H9 (cell line): Measurements from ENCODE around the gene FARP2. TPM values are rescaled to one million over a fixed set of nuclear protein-coding genes. Genes with fewer than 3 reads are reported as not detected.

Experiments used
- DNase-seq: peaks from one replicate; pipeline ENCODE4 v3.0.0-alpha.2; 2017
- H2AFZ ChIP-seq: one replicate; pipeline ENCODE4 v1.6.1; 2013; ENCODE audit warnings: mild to moderate bottlenecking, low read length, control low read depth, moderate library complexity
- H2AK5ac ChIP-seq: 2 replicates; pipeline ENCODE4 v1.6.1; 2013; ENCODE audit warnings: low read length, control low read depth, mixed read lengths; ENCODE audit not compliant: insufficient read length
- H2BK120ac ChIP-seq: one replicate; pipeline ENCODE4 v1.6.1; 2013; ENCODE audit warnings: low read depth, mild to moderate bottlenecking, low read length, control low read depth, inconsistent platforms; ENCODE audit not compliant: poor library complexity, severe bottlenecking
- H2BK12ac ChIP-seq: 2 replicates; pipeline ENCODE4 v1.6.1; 2013; ENCODE audit warnings: low read length, control low read depth, mixed read lengths, low read depth; ENCODE audit not compliant: insufficient read length
- H2BK15ac ChIP-seq: 2 replicates; pipeline ENCODE4 v1.6.1; 2013; ENCODE audit warnings: low read depth, low read length, control low read depth
- H2BK20ac ChIP-seq: one replicate; pipeline ENCODE4 v1.6.1; 2013; ENCODE audit warnings: low read depth, mild to moderate bottlenecking, low read length, control low read depth, inconsistent platforms; ENCODE audit not compliant: poor library complexity, severe bottlenecking
- H2BK5ac ChIP-seq: 2 replicates; pipeline ENCODE4 v1.6.1; 2013; ENCODE audit warnings: low read length, control low read depth, mixed read lengths; ENCODE audit not compliant: insufficient read length
- H3K14ac ChIP-seq: 2 replicates; pipeline ENCODE4 v1.6.1; 2013; ENCODE audit warnings: low read length, control low read depth; ENCODE audit not compliant: insufficient read depth
- H3K18ac ChIP-seq: 2 replicates; pipeline ENCODE4 v1.6.1; 2013; ENCODE audit warnings: low read depth, mild to moderate bottlenecking, mixed read lengths, low read length, control low read depth; ENCODE audit not compliant: insufficient read length
- H3K23ac ChIP-seq: 2 replicates; pipeline ENCODE4 v1.6.1; 2013; ENCODE audit warnings: low read length, control low read depth, mixed read lengths, low read depth; ENCODE audit not compliant: insufficient read length
- H3K23me2 ChIP-seq: 2 replicates; pipeline ENCODE4 v1.6.1; 2013; ENCODE audit warnings: low read depth, mild to moderate bottlenecking, mixed read lengths, low read length, control low read depth; ENCODE audit not compliant: insufficient read length, poor library complexity, severe bottlenecking
- H3K27ac ChIP-seq: 2 replicates; pipeline ENCODE4 v1.5.1; 2013; ENCODE audit warnings: low read length, control low read depth, mixed read lengths, low read depth; ENCODE audit not compliant: insufficient read length
- H3K27me3 ChIP-seq: 2 replicates; pipeline ENCODE4 v1.6.1; 2013; ENCODE audit warnings: low read length, control low read depth, inconsistent platforms; ENCODE audit not compliant: insufficient read depth
- H3K4ac ChIP-seq: 2 replicates; pipeline ENCODE4 v1.6.1; 2013; ENCODE audit warnings: low read depth, mild to moderate bottlenecking, control low read depth, inconsistent platforms, low read length, moderate library complexity
- H3K4me1 ChIP-seq: 2 replicates; pipeline ENCODE4 v1.6.1; 2013; ENCODE audit warnings: low read length, control low read depth, inconsistent platforms; ENCODE audit not compliant: insufficient read depth
- H3K4me2 ChIP-seq: 2 replicates; pipeline ENCODE4 v1.6.1; 2013; ENCODE audit warnings: low read length, control low read depth, mixed read lengths; ENCODE audit not compliant: insufficient read length, insufficient read depth
- H3K56ac ChIP-seq: 2 replicates; pipeline ENCODE4 v1.6.1; 2013; ENCODE audit warnings: low read depth, mild to moderate bottlenecking, mixed read lengths, low read length, control low read depth; ENCODE audit not compliant: insufficient read length
- H3K79me1 ChIP-seq: 2 replicates; pipeline ENCODE4 v1.6.1; 2013; ENCODE audit warnings: low read depth, mild to moderate bottlenecking, moderate library complexity, low read length, control low read depth, inconsistent platforms; ENCODE audit not compliant: insufficient read depth, poor library complexity, severe bottlenecking
- H3K79me2 ChIP-seq: 2 replicates; pipeline ENCODE4 v1.6.1; 2013; ENCODE audit warnings: low read length, control low read depth, inconsistent platforms; ENCODE audit not compliant: insufficient read depth
- H3K9ac ChIP-seq: 2 replicates; pipeline ENCODE4 v1.6.1; 2013; ENCODE audit warnings: low read length, control low read depth, mixed read lengths; ENCODE audit not compliant: insufficient read length; ENCODE audit errors: extremely low read depth
- H3K9me3 ChIP-seq: one replicate; pipeline ENCODE4 v1.6.1; 2013; ENCODE audit warnings: low read depth, low read length, inconsistent platforms; ENCODE audit not compliant: control insufficient read depth
- H3T11ph ChIP-seq: one replicate; pipeline ENCODE4 v1.6.1; 2013; ENCODE audit warnings: mild to moderate bottlenecking, low read length, control low read depth, inconsistent platforms
- H4K20me1 ChIP-seq: one replicate; pipeline ENCODE4 v1.6.1; 2013; ENCODE audit not compliant: control insufficient read depth, insufficient read length, insufficient read depth
- H4K5ac ChIP-seq: 2 replicates; pipeline ENCODE4 v1.6.1; 2013; ENCODE audit warnings: low read depth, mild to moderate bottlenecking, mixed read lengths, low read length, control low read depth; ENCODE audit not compliant: insufficient read length
- H4K8ac ChIP-seq: replicated peaks from 2 replicates; pipeline ENCODE4 v1.6.1; 2013; ENCODE audit warnings: low read length, control low read depth, mixed read lengths, low read depth; ENCODE audit not compliant: insufficient read length
- H4K91ac ChIP-seq: 2 replicates; pipeline ENCODE4 v1.6.1; 2013; ENCODE audit warnings: low read depth, mild to moderate bottlenecking, moderate library complexity, mixed read lengths, low read length, control low read depth; ENCODE audit not compliant: insufficient read length
- H3K27ac Mint-ChIP-seq, 3 experiments: 2 replicates in 2 of 3; 3 replicates in 1 of 3; pipeline ENCODE4 v1.8.0; 2020 to 2021; ENCODE audit warnings: mixed read lengths in 3 of 3, mild to moderate bottlenecking in 1 of 3, moderate library complexity in 1 of 3
- H3K27me3 Mint-ChIP-seq: 2 replicates; pipeline ENCODE4 v1.8.0; 2021; ENCODE audit warnings: low read depth, mild to moderate bottlenecking, moderate library complexity, mixed read lengths
- H3K36me3 Mint-ChIP-seq, 3 experiments: 2 replicates in 2 of 3; 3 replicates in 1 of 3; pipeline ENCODE4 v1.8.0; 2020 to 2021; ENCODE audit warnings: low read depth in 3 of 3, mixed read lengths in 3 of 3; ENCODE audit not compliant: insufficient read depth in 1 of 3
- H3K4me1 Mint-ChIP-seq, 2 experiments: 2 replicates each; pipeline ENCODE4 v1.8.0; 2020; ENCODE audit warnings: mixed read lengths in 2 of 2
- H3K4me3 Mint-ChIP-seq, 2 experiments: 2 replicates in 1 of 2; 3 replicates in 1 of 2; pipeline ENCODE4 v1.8.0; 2020 to 2021; ENCODE audit warnings: mild to moderate bottlenecking in 2 of 2, mixed read lengths in 2 of 2, moderate library complexity in 1 of 2
- H3K9me3 Mint-ChIP-seq, 2 experiments: 2 replicates in 1 of 2; 3 replicates in 1 of 2; pipeline ENCODE4 v1.8.0; 2020; ENCODE audit warnings: mild to moderate bottlenecking in 2 of 2, mixed read lengths in 2 of 2, moderate library complexity in 1 of 2
- CTCF ChIP-seq: fragments of 200-600 bp; sonication (generic); conservative IDR thresholded peaks from 3 replicates; pipeline ENCODE4 v1.8.0; 2021; ENCODE audit warnings: antibody characterized with exemption, mild to moderate bottlenecking
- WGBS: extraction: QIAGEN DNeasy Blood & Tissue Kit; methylation state at CpG from one replicate; pipeline ENCODE4 v1.1.7; 2013; ENCODE audit warnings: missing lambda C conversion rate, low lambda C conversion rate, mixed read lengths; ENCODE audit not compliant: insufficient read length; ENCODE audit errors: extremely low coverage; 5-methylcytosine and 5-hydroxymethylcytosine counted together
- total RNA-seq: library from RNA; stranded (reverse); gene quantifications from 2 replicates; pipeline ENCODE4 v1.2.1, GENCODE V29; 2021

Gene FARP2
- total RNA-seq, 1 experiment from 2014 or later, result 33.9 TPM

GRCh38 chr2:241496904-241497877 is 141.1 kb downstream of the FARP2 start:
- H3K36me3 Mint-ChIP-seq, result peaks cover 31 to 71% (median 70%) of the 10 kb centered on the region in 3 experiments

More at GRCh38 chr2:241496904-241497877, 141.1 kb downstream of the FARP2 start:
- Histone ChIP-seq H3K27me3 (no peaks in the 10 kb centered on the region), H2BK15ac (no peak overlapping the region), H2BK12ac (no peak overlapping the region), H3K27ac (no peak overlapping the region), H3K4me1 (no peaks in the 10 kb centered on the region), H4K20me1 (no peaks in the 10 kb centered on the region), H3K14ac (no peak overlapping the region; the same call in 1 of the 2 replicates), H3T11ph (no peak overlapping the region), H2AK5ac (no peak overlapping the region), H4K5ac (no peak overlapping the region), H3K79me2 (peaks cover 1% of the 10 kb centered on the region; the same call in 1 of the 2 replicates), H3K23me2 (no peaks in the 10 kb centered on the region), H4K91ac (no peak overlapping the region), H2BK20ac (no peak overlapping the region), H3K4me2 (no peak overlapping the region), H2BK120ac (no peak overlapping the region), H3K79me1 (no peaks in the 10 kb centered on the region), H3K18ac (no peak overlapping the region), H3K9me3 (no peaks in the 10 kb centered on the region), H3K9ac (no peak overlapping the region), H3K23ac (no peak overlapping the region), H3K56ac (no peak overlapping the region), H4K8ac (no peak overlapping the region), H2BK5ac (no peak overlapping the region), H3K4ac (no peak overlapping the region), H2AFZ (no peak overlapping the region)
- Mint-ChIP-seq H3K4me3 (no peak overlapping the region), H3K4me1 (peaks cover 2 to 6% of the 10 kb centered on the region in 2 experiments; a peak in 2 of 4 replicates), H3K27ac (0 out of 7 replicates have a peak overlapping the region, but pooled peaks of 1 of the 3 experiments have one; percentile 20), H3K9me3 (no peaks in the 10 kb centered on the region), H3K27me3 (no peaks in the 10 kb centered on the region)
- no CpG with 5 or more reads among the region's 29 CpGs for WGBS
- no peak for TF ChIP-seq CTCF
- no peak for DNase-seq
